Activated naive CD4-positive, alpha-beta T cell treated with anti-CD3 and anti-CD28 coated beads, Interleukin-2, amount 50 U/mL, for 24 hours (primary cell): ENCODE measurements around the gene ZNF664.
A peak's percentile ranks its signal among the peaks of the same experiment; 100 is the strongest.

Experiments used
- H3K27ac Mint-ChIP-seq: one replicate; pipeline ENCODE4 v1.8.0; 2021; ENCODE audit warnings: mild to moderate bottlenecking, mixed read lengths
- H3K27me3 Mint-ChIP-seq: one replicate; pipeline ENCODE4 v1.8.0; 2021; ENCODE audit warnings: mixed read lengths
- H3K36me3 Mint-ChIP-seq: one replicate; pipeline ENCODE4 v1.8.0; 2021; ENCODE audit warnings: mixed read lengths
- H3K4me1 Mint-ChIP-seq: one replicate; pipeline ENCODE4 v1.8.0; 2021; ENCODE audit warnings: mixed read lengths
- H3K4me3 Mint-ChIP-seq: one replicate; pipeline ENCODE4 v1.8.0; 2021; ENCODE audit warnings: mild to moderate bottlenecking, mixed read lengths
- H3K9me3 Mint-ChIP-seq: one replicate; pipeline ENCODE4 v1.8.0; 2021; ENCODE audit warnings: mixed read lengths

The ZNF664 gene

GRCh38 chr12:124006085-124006845, 33.2 kb downstream of the ZNF664 start:
- H3K27me3 Mint-ChIP-seq: no peaks in the 10 kb centered on the region
- H3K27ac Mint-ChIP-seq: peak overlapping the region; percentile 78
- H3K9me3 Mint-ChIP-seq: no peaks in the 10 kb centered on the region
- H3K36me3 Mint-ChIP-seq: peaks cover 10% of the 10 kb centered on the region
- H3K4me1 Mint-ChIP-seq: peaks cover 39% of the 10 kb centered on the region
- peak overlapping the region; percentile 69 for H3K4me3 Mint-ChIP-seq

- Mint-ChIP-seq H3K4me1 (peaks cover 39% of the 10 kb centered on the region), H3K36me3 (peaks cover 12% of the 10 kb centered on the region), H3K4me3 (peak overlapping the region; percentile 69), H3K27me3 (no peaks in the 10 kb centered on the region), H3K9me3 (no peaks in the 10 kb centered on the region), H3K27ac (peak overlapping the region; percentile 78)
Observed at GRCh38 chr12:124006846-124007713, 34.1 kb downstream of the ZNF664 start.

DNA sequence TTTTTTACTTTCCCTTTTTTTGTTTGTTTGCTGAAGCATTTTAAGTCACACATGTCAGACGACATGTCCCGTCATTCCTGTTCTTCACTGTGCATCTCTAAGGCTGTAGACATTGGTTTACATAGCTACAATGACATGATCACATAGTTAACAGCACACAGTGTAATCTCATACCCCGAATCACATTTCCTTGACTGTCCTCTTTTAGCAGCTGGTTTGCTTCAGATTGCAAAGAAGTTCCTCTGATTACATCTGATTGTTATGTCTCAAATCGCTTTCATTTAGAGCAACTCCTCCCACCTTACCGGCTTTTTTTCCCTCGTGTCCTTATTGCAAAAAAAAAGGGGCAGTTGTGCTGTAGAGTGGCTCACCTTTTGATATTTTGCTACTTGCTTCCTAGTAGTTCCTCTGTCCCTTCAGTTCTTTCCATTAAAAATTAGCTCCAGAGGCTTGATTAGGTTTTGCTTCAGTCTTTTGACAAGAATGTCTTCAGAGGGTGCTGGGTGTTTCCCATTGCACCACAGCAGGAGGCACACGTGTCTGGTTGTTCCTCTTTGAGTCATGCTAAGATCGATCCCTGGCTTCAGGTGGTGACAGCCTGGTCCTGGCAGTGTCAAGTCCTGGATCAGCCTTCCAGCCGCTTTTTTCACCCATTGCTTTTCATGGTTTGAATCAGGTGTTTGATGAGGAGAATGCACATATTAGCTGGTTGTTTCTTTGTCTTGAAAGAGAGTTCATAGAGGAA, 35.0 kb downstream of the ZNF664 start:
- H3K36me3 Mint-ChIP-seq: peaks cover 18% of the 10 kb centered on the region
- H3K4me1 Mint-ChIP-seq: peaks cover 39% of the 10 kb centered on the region
- no peaks in the 10 kb centered on the region for H3K9me3 Mint-ChIP-seq
- H3K27me3 Mint-ChIP-seq: no peaks in the 10 kb centered on the region
- H3K27ac Mint-ChIP-seq: no peak overlapping the region
- no peak overlapping the region for H3K4me3 Mint-ChIP-seq

DNA sequence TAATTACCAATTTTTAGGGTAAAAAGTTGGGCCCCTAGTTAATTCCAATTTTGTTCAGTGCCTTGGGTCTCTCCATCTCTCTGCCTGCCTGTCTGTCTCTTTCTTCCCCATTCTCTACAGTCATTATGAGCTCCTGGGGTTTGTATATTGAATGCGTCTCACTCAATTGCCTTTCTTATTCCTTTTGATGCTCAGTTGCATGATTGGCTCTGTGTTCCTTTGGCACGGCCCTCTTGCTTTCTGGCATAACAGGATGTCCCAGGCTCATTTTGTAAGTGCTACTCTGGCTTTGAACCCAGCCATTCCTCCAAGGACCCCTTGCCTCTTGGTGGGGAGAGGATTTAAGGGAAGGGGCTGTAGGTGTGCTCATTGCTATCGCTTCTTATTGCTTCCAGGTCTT, 35.6 kb downstream of the ZNF664 start:
- Mint-ChIP-seq H3K9me3 (no peaks in the 10 kb centered on the region), H3K27ac (peak overlapping the region; percentile 49), H3K27me3 (no peaks in the 10 kb centered on the region), H3K36me3 (peaks cover 18% of the 10 kb centered on the region), H3K4me1 (peaks cover 39% of the 10 kb centered on the region), H3K4me3 (no peak overlapping the region)

- no peaks in the 10 kb centered on the region for H3K27me3 Mint-ChIP-seq
- peaks cover 18% of the 10 kb centered on the region for H3K36me3 Mint-ChIP-seq
- H3K4me3 Mint-ChIP-seq: no peak overlapping the region
- H3K27ac Mint-ChIP-seq: no peak overlapping the region
- H3K4me1 Mint-ChIP-seq: peaks cover 39% of the 10 kb centered on the region
- no peaks in the 10 kb centered on the region for H3K9me3 Mint-ChIP-seq
Observed at GRCh38 chr12:124009781-124010180, 36.8 kb downstream of the ZNF664 start.

GRCh38 chr12:124010687-124011086, 37.7 kb downstream of the ZNF664 start:
- Mint-ChIP-seq H3K4me1 (peaks cover 36% of the 10 kb centered on the region), H3K9me3 (no peaks in the 10 kb centered on the region), H3K27me3 (no peaks in the 10 kb centered on the region), H3K27ac (no peak overlapping the region), H3K36me3 (peaks cover 20% of the 10 kb centered on the region), H3K4me3 (no peak overlapping the region)

DNA sequence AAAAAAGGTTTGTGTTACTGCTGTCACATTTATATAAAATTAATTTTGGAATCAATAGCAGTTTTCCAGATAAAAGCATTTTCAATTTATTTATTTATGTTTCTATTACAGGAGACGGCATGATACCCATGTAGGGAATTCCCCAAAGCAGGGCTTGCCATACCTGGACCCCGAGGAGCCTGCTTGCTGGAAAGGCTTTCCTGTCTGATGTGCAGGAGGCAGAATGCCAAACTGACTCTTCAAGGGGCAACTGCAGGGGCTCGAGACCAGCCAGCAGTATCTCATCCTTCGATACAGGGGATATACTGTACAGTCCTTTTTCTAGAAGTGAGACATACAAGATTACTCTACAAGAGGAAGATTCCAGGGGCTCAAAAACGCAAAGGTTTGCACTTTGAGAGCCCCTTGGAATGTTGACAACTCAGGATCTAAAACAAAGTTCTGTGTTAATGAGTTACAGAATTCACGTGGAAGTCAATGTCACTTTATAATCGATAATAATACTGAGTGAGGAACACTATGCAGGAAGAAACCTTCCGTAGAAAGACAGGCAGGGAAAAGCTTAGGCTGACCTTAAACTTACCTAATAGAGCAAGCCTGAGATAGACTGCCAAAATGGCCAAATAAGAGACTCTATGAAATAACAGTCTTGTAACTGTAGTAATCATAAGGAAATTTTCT, 38.6 kb downstream of the ZNF664 start:
- H3K27ac Mint-ChIP-seq: no peak overlapping the region
- H3K9me3 Mint-ChIP-seq: no peaks in the 10 kb centered on the region
- no peaks in the 10 kb centered on the region for H3K27me3 Mint-ChIP-seq
- peaks cover 27% of the 10 kb centered on the region for H3K4me1 Mint-ChIP-seq
- H3K36me3 Mint-ChIP-seq: peaks cover 19% of the 10 kb centered on the region
- no peak overlapping the region for H3K4me3 Mint-ChIP-seq

- Mint-ChIP-seq H3K4me3 (no peak overlapping the region), H3K9me3 (no peaks in the 10 kb centered on the region), H3K4me1 (peaks cover 12% of the 10 kb centered on the region), H3K27me3 (no peaks in the 10 kb centered on the region), H3K27ac (no peak overlapping the region), H3K36me3 (peaks cover 18% of the 10 kb centered on the region)
Observed at GRCh38 chr12:124013073-124013472, 40.1 kb downstream of the ZNF664 start.

GRCh38 chr12:124015494-124016461, 42.8 kb downstream of the ZNF664 start:
- no peaks in the 10 kb centered on the region for H3K27me3 Mint-ChIP-seq
- no peaks in the 10 kb centered on the region for H3K9me3 Mint-ChIP-seq
- H3K36me3 Mint-ChIP-seq: peaks cover 12% of the 10 kb centered on the region
- H3K4me1 Mint-ChIP-seq: peaks cover under 1% of the 10 kb centered on the region
- H3K27ac Mint-ChIP-seq: no peak overlapping the region
- no peak overlapping the region for H3K4me3 Mint-ChIP-seq

DNA sequence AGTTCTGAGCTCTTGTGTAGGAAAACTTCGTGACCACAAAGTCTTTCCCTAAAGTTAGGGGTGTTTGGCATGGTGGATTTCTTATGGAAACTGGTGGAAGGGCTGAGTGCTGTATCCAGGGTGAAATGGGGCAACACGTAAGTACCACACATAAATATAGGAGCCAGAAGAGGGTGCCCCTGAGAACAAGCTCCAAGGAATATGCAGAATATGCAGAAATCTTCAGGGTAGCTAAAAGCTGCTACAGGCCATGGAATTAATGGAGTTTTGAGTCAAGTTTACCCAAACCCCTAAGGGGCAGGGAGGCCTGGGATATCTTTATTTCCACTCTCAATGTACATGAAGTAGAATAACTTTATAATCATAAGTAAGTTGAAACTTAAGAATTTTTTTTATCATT, 44.0 kb downstream of the ZNF664 start:
- H3K36me3 Mint-ChIP-seq: peaks cover 8% of the 10 kb centered on the region
- H3K27me3 Mint-ChIP-seq: no peaks in the 10 kb centered on the region
- no peaks in the 10 kb centered on the region for H3K9me3 Mint-ChIP-seq
- H3K4me1 Mint-ChIP-seq: no peaks in the 10 kb centered on the region
- no peak overlapping the region for H3K27ac Mint-ChIP-seq
- H3K4me3 Mint-ChIP-seq: no peak overlapping the region

GRCh38 chr12:124018539-124018938, 45.5 kb downstream of the ZNF664 start:
- Mint-ChIP-seq H3K9me3 (no peaks in the 10 kb centered on the region), H3K4me1 (no peaks in the 10 kb centered on the region), H3K27me3 (no peaks in the 10 kb centered on the region), H3K4me3 (no peak overlapping the region), H3K36me3 (peaks cover 3% of the 10 kb centered on the region), H3K27ac (no peak overlapping the region)

GRCh38 chr12:124019115-124019514, 46.1 kb downstream of the ZNF664 start:
- H3K36me3 Mint-ChIP-seq: peaks cover 3% of the 10 kb centered on the region
- no peak overlapping the region for H3K27ac Mint-ChIP-seq

GRCh38 chr12:124020514-124020949, 47.5 kb downstream of the ZNF664 start:
- H3K27me3 Mint-ChIP-seq: no peaks in the 10 kb centered on the region

More at GRCh38 chr12:124019115-124019514, 46.1 kb downstream of the ZNF664 start:
- H3K9me3 Mint-ChIP-seq: no peaks in the 10 kb centered on the region
- H3K27me3 Mint-ChIP-seq: no peaks in the 10 kb centered on the region
- no peaks in the 10 kb centered on the region for H3K4me1 Mint-ChIP-seq
- H3K4me3 Mint-ChIP-seq: no peak overlapping the region

DNA sequence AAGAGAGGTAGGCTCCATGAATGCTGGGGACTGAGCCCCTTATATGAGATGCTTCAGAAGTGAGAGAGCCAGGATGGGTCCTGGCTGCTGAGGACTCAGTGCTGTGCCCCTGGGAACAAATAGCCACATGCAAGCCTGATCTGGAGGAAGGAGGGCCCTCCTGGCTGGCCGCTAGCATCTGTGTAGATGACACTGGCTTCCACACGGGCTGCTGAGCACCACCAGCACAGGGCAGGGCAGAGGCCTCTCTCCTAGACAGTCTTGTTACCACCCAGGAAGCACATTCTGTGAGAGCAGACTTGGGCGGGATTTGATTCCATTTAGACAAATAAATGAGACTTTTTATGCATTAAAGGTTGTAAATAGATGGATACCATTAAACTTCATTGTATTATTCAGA, 48.0 kb downstream of the ZNF664 start:
- Mint-ChIP-seq H3K4me1 (no peaks in the 10 kb centered on the region), H3K4me3 (no peak overlapping the region), H3K27ac (no peak overlapping the region), H3K27me3 (no peaks in the 10 kb centered on the region), H3K9me3 (no peaks in the 10 kb centered on the region), H3K36me3 (peaks cover 1% of the 10 kb centered on the region)

More at GRCh38 chr12:124020514-124020949, 47.5 kb downstream of the ZNF664 start:
- Mint-ChIP-seq H3K27ac (no peak overlapping the region), H3K4me1 (no peaks in the 10 kb centered on the region), H3K9me3 (no peaks in the 10 kb centered on the region), H3K36me3 (peaks cover 1% of the 10 kb centered on the region), H3K4me3 (no peak overlapping the region)
